HG03558 (cell line): ENCODE results near the gene RBFOX1.

Experiments used
- ATAC-seq: cut with Tn5 transposase; IDR thresholded peaks from one replicate; pipeline ENCODE4 v1.9.1; 2021; ENCODE audit warnings: moderate number of reproducible peaks; ENCODE audit not compliant: unreplicated experiment; ENCODE audit errors: extremely low read depth

RBFOX1 gene

DNA sequence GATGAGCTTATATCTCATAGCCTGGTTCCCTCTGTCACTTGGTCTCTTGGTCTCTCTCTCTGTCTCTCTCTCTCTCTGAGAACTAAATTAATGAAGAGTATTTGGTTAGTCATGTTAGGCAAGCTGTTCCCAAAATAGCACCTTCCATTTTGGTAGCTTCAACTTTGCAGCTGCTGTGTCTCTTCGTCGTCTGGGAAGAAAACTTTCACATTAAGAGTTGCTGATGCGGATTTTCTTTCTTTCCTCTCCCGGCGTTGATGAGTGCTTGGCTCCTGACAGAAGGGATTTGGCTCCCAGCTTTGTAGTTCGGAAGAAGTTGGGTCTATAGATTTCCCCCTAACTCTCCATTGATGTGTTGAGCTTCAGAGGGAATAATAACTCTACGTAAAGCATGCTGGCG is at the start of gene RBFOX1:
Gene RBFOX1 (plus strand): TSS at position 235 of the 400 bp plus-strand sequence.
- no peak for ATAC-seq

DNA sequence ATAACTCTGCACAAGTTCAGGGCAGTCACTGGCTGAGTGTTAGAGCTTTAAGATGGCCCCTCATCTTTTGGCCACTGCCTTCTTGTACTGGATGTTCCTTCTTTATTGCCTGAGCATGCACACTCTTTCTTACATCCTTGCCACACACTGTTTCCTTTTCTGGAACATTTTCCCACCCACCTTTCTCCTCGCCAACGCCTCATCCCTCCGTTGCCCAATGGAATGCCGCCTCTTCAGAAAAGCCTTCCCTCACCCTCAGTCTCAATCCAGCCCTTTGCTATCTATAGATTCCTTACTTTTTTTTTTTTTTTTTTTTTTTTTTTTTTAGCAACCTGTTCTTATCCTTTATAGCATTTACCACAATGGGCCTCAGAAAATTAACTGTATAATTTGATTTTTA is 47.9 kb upstream of the RBFOX1 start:
- no peak for ATAC-seq

DNA sequence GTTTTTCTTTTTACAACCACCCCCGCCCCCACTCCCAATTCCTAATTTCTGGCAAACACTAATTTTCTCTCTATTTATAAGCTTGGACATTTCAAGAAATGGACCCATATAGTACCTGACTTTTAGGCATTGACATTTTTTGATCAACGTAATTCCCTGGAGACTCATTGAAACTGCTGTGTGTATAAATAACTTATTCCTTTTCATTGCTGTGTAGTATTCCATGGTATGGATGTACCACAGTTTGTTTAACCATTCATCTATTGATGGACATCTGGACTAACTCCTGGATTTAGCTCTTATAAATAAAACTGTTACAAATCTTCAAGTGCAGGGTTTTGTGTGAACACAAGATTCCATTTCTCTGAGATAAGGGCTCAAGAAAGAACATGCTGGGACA is 47.1 kb upstream of the RBFOX1 start:
- no peak for ATAC-seq

DNA sequence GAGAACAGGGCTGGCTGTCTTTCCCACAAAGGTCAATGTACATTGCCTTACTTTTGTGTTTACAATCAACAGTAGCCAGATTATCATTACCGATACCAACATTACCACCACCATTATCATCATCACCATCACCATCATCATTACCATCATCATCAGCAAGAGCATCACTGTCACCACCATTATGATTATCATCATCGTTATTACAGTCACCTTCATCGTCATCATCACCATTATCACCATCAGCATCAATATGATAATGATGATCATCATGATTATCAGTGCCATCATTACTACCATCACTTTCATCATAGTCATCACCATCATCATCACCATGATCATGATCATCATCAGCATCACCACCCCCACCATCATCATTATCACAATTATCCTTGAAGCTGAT is 43.3 kb upstream of the RBFOX1 start:
- no peak for ATAC-seq

- ATAC-seq: no peak
Measured at GRCh38 chr16:7290682-7291081, 42.0 kb upstream of the RBFOX1 start.

DNA sequence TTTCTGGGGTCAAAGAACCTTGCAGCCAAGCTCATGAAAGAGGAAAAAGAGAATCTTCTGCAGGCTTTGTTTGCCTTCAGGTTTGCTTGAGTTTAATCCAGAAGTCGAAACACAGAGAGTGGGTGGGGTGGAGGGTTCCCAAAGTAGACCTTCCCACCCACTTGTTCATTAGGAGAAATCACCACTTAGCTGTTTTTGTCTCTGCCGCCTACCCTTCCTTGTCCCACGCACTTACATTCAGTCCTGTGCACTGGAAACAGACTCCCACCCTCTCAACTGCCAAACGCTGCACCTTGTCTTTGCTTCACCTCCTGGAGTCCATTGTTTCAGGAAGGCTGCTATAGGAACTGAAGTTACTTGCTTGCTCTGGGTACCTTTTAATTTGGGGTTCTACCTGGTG is 38.6 kb upstream of the RBFOX1 start:
- ATAC-seq: no peak

DNA sequence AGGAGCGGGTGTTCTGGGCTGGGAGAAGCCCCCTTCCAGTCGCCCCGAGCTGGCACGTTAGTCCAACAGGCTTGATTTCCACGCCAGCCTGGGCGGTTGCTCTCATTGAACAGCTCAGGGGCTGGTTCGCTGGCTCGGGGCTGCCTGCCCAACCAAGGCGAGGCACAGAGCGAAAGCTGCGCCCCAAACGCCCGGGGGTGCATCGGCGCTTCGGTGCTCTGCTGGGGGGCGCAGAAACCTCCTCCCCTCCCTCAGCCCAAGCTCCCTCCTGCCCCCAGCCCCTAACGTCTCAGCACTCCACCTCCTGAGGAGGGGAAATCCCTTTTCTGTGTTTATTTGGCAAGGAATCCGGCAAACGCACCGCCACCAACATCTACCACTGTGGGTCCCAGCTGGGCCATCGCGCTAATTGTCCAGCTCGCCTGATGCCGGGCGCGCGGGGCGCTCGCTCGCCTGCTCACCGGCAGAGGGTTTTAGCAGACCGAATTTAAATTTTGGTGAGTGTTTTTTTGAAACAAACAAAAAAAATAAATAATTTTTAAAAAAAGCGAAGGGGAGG is 29.5 kb upstream of the RBFOX1 start:
- ATAC-seq: no peak

DNA sequence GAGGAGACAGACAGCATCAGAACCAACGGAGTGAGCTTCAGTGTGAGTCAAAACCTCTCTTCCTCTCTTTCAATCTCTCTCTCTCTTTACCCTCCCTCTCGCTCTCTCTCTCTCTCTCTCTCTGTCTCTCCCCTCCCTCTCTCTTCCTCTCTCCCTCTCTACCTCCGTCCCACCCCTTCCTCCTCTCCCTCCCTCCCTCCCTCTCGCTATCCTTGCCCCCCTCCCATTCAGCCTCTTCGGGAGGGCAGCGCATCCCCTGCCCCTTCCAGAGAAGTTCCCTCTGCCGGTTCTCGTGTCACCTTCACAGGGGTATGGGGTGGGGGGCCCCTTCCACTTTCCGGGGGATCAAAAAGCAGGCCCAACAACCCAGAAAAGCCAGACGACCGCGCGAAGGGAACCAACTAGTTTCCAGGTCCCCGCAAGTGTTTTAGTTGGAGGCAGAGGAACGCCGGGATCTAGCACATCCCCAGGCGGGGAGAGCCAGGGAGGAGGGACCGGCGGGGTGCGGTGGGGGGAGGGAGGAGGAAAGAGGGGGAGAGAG is 28.9 kb upstream of the RBFOX1 start:
- ATAC-seq: no peak

GRCh38 chr16:7304279-7304678 is 28.4 kb upstream of the RBFOX1 start:
- ATAC-seq: no peak

GRCh38 chr16:7304958-7305357 is 27.7 kb upstream of the RBFOX1 start:
- ATAC-seq: no peak

- no peak for ATAC-seq
Measured at GRCh38 chr16:7313170-7313569, 19.5 kb upstream of the RBFOX1 start.

DNA sequence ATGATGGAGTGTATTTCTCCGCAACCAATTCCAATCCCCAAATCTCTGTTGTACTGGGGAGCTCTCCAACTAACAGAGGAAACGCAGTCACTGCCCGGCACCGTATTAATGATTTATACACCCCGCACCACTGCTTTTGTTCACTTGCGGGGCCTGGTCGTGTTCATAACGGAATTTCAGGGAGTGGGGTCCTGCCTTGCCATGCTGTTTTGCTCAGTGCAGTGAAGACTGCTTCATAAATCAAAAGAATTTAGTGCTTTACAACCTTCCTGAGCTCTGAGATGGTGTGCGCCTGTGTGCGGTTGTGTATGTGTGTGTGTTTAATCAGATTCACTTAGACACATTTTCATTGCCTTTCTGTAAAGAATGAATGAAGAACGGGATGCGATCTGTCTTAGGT is 18.5 kb upstream of the RBFOX1 start:
- ATAC-seq: no peak

- ATAC-seq: no peak
Measured at GRCh38 chr16:7315813-7316212, 16.8 kb upstream of the RBFOX1 start.

GRCh38 chr16:7316281-7316888 is 16.3 kb upstream of the RBFOX1 start:
- no peak for ATAC-seq

DNA sequence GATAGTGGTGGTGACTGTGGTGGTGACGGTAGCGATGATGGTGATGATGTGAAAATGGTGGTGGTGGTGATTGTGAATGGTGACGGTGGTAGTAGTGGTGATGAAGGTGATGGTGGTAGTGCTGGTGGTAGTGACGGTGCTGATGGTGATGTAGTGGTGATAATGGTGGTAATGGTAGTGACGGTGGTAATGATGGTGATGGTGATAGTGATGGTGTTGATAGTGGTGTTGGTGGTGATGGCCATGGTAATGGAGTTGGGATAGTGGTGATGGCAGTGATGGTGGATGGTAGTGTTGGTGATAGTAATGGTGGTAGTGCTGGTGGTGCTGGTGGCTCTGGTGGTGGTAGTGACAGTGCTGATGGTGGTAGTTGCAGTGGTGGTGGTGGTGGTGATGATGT is 14.7 kb upstream of the RBFOX1 start:
- no peak for ATAC-seq

DNA sequence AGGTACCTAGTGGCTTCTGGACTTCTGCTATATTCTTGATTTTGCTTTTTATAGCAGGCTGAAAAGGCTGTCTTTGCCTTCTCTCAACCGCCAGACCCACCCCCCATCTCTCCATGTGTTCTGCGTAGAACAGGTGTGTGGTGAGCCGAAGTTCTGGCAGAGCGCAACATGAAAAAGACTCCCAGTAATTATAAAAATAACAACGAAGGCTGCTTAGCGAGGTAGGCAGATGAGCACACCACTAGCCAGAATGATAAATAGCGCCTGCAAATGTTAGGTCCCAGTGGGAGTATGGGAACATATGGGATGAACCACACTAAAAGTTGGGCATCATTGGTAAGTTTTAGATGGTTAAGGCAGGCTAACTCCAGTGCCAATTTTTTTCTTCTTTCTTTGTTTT is 14.0 kb upstream of the RBFOX1 start:
- no peak for ATAC-seq

- ATAC-seq: no peak
Measured at GRCh38 chr16:7319514-7319913, 13.1 kb upstream of the RBFOX1 start.

- no peak for ATAC-seq
Measured at GRCh38 chr16:7321661-7322060, 11.0 kb upstream of the RBFOX1 start.

DNA sequence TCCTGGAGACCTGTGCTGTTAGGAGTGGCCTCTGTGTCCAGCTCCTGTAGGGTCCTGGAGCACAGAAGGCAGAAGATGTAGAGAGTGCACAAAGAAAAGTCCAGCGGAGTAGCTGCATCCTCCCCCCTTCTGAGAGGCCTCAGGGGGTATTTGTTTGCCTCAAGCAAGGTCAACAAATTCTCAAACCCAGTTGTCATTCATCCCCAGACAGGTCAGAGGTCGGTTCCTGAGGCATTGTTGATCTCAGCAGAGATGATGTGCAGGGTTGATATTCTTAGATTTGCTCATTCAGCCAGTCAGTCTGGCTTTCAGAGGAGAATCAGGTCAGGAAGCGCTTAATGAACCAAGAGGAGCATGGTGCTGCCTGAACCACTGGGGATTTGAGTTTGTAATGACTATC is 8.3 kb upstream of the RBFOX1 start:
- no peak for ATAC-seq

DNA sequence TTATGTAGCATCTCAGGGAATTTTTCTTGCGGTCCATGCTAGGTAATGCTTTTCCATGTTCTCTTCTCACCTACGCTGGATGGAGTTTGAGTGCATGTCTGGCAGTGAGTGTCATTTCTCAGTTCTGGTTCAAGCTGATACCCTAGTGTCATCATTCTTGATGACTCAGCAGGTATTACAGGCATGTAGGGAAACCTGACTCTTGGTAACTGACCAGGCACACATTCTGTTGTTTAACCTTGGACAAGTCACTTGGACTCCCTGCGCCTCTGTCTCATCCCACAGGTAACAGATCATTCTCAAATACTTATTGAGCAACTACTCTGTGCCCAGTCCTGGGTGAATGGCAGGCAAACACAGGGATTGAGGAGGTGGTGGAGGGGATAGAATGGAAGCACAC is 6.8 kb upstream of the RBFOX1 start:
- ATAC-seq: no peak

GRCh38 chr16:7330709-7331108 is 1.9 kb upstream of the RBFOX1 start:
- ATAC-seq: no peak

GRCh38 chr16:7331997-7332396 is 648 bp upstream of the RBFOX1 start:
- ATAC-seq: no peak
